ENCODE data around the gene CSF2. TPM values are rescaled to one million over a fixed set of nuclear protein-coding genes. Genes with fewer than 3 reads are reported as not detected.

The CSF2 gene
- total and polyA plus RNA-seq, 2 donors (not counting 1 experiment from before 2014, with no cell fraction given), result not detected

DNA sequence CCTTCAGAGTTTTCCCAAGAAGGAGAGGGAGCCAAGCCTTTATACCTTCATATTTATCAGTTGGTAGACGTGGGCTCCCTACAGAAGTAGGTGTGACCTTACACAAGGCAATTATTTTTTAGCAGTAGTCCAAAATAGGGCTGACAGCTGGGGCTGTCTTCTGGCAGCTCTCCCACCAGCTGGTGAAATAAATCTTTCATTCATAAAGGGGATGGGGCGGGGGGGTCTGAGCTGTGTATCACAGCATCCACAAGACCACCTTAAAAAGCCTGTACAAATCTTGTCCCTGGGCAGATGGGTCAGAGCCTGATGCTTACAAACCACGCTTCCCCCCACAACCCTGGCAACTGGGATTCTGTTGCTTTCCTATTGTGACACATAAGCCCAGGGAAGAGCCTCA lies 19.7 kb downstream of the CSF2 start:
- ChIA-PET POLR2A (no interaction called here), CTCF (interaction anchor here (1.7 kb wide), 1 partner anchor 28 kb away, joined by 6 read pairs; no protein-coding TSS in a partner anchor)
- Histone ChIP-seq H3K4me3 (ENCODE audit: control extremely low read depth in 1 of 5, extremely low read depth in 1 of 5, insufficient read depth in 1 of 5, low read depth in 2 of 5, low read length in 4 of 5) (no peak overlapping the region), H3K4me2 (replicated peaks; ENCODE audit: low read depth, low read length, poor library complexity, severe bottlenecking) (no peak overlapping the region), H3K9me3 (ENCODE audit: control extremely low read depth in 1 of 3, control insufficient read depth in 2 of 3, insufficient read depth in 1 of 3, low read length in 2 of 3) (no peaks in the 10 kb centered on the region), H3K79me2 (ENCODE audit: control insufficient read depth, insufficient read depth, low read length) (no peaks in the 10 kb centered on the region), H3K27me3 (replicated peaks in 1 of 4; ENCODE audit: control extremely low read depth in 1 of 4, control insufficient read depth in 3 of 4, insufficient read depth in 4 of 4, low read length in 3 of 4) (peaks cover 0 to 3% (median 0%) of the 10 kb centered on the region in 4 experiments), H3K4me1 (ENCODE audit: control insufficient read depth in 2 of 2, insufficient read depth in 2 of 2, low read length in 2 of 2) (peaks cover 9 to 17% of the 10 kb centered on the region in 2 donors), H4K20me1 (ENCODE audit: control insufficient read depth, insufficient read depth, low read length, poor library complexity, severe bottlenecking) (no peaks in the 10 kb centered on the region), H3K9ac (ENCODE audit: low read length) (no peak overlapping the region), H2AFZ (ENCODE audit: insufficient read depth, low read depth, low read length, poor library complexity, severe bottlenecking) (no peak overlapping the region), H3K36me3 (replicated peaks in 1 of 2; ENCODE audit: control extremely low read depth in 1 of 2, control insufficient read depth in 1 of 2, extremely low read depth in 1 of 2, insufficient read depth in 2 of 2, low read length in 1 of 2) (no peaks in the 10 kb centered on the region), H3K27ac (ENCODE audit: low read length in 2 of 2) (no peak overlapping the region)
- Mint-ChIP-seq H3K4me3 (no peak overlapping the region), H3K27me3 (no peaks in the 10 kb centered on the region), H3K27ac (no peak overlapping the region), H3K4me1 (peaks cover 20% of the 10 kb centered on the region), H3K9me3 (ENCODE audit: insufficient read depth) (no peaks in the 10 kb centered on the region)
- WGBS (ENCODE audit: insufficient coverage), result 86% methylated on average over 1 of the region's 3 CpGs
- TF ChIP-seq, protein P1, sequence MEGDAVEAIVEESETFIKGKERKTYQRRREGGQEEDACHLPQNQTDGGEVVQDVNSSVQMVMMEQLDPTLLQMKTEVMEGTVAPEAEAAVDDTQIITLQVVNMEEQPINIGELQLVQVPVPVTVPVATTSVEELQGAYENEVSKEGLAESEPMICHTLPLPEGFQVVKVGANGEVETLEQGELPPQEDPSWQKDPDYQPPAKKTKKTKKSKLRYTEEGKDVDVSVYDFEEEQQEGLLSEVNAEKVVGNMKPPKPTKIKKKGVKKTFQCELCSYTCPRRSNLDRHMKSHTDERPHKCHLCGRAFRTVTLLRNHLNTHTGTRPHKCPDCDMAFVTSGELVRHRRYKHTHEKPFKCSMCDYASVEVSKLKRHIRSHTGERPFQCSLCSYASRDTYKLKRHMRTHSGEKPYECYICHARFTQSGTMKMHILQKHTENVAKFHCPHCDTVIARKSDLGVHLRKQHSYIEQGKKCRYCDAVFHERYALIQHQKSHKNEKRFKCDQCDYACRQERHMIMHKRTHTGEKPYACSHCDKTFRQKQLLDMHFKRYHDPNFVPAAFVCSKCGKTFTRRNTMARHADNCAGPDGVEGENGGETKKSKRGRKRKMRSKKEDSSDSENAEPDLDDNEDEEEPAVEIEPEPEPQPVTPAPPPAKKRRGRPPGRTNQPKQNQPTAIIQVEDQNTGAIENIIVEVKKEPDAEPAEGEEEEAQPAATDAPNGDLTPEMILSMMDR (IDR thresholded peaks at IDR 0.05), result no peak
- TF ChIP-seq EZH2 (IDR thresholded peaks at IDR 0.05; ENCODE audit: borderline replicate concordance, insufficient read depth, low read depth, low read length, poor library complexity, severe bottlenecking), result no peak
- intact Hi-C loops (cut with micrococcal nuclease), result no loop called here
- ATAC-seq (ENCODE audit: low read depth), result no peak
- DNase-seq, result no peak

DNA sequence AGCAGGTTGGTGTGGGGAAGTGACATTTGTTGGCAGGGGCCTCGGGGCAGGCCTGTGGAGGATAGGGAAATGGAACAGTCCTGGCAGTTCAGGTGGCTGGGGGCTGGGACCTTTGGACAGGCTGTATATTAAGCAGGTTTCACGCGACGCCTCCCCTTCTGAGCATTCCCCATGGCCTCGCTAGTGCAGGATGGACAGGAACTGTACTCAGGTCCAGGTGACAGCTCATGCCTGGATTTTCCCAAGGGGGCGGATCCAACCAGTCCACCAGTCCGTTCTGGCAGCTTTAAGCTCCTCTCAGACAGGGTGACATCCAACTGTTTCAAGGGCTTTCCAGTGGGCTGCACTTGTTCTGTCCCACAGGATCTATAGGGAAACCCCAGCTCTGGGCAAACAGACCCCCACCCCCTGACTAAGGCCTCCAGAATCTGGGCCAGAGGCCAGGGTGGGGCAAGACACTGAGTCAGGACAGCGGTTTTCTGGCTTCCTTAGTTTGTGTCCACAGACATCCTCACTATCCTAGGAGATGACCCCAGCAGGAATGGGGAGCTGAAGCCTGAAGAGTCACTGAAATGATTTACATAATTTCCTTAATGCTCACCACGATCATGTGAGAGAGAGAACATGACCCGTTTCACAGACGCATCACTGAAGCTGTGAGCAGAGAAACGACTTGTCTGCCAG lies 20.9 kb downstream of the CSF2 start:
- ATAC-seq (ENCODE audit: low read depth) (no peak), DNase-seq (peak; percentile 22)
- peaks cover 18 to 23% of the 10 kb centered on the region in 2 donors for H3K4me1 ChIP-seq (ENCODE audit: control insufficient read depth in 2 of 2, insufficient read depth in 2 of 2, low read length in 2 of 2)
- Mint-ChIP-seq H3K27ac (no peak overlapping the region), H3K4me3 (no peak overlapping the region), H3K4me1 (peaks cover 32% of the 10 kb centered on the region), H3K9me3 (ENCODE audit: insufficient read depth) (no peaks in the 10 kb centered on the region), H3K27me3 (no peaks in the 10 kb centered on the region)
- no peaks in the 10 kb centered on the region for H4K20me1 ChIP-seq (ENCODE audit: control insufficient read depth, insufficient read depth, low read length, poor library complexity, severe bottlenecking)
- no peaks in the 10 kb centered on the region for H3K9me3 ChIP-seq (ENCODE audit: control extremely low read depth in 1 of 3, control insufficient read depth in 2 of 3, insufficient read depth in 1 of 3, low read length in 2 of 3)
- ChIA-PET CTCF (interaction anchor here (0.5 to 1.3 kb wide), 2 partner anchors 29 to 33 kb away, joined by 3 read pairs; no protein-coding TSS in a partner anchor), POLR2A (no interaction called here)
- H3K36me3 ChIP-seq (replicated peaks in 1 of 2; ENCODE audit: control extremely low read depth in 1 of 2, control insufficient read depth in 1 of 2, extremely low read depth in 1 of 2, insufficient read depth in 2 of 2, low read length in 1 of 2), result no peaks in the 10 kb centered on the region
- intact Hi-C loops (cut with micrococcal nuclease), result no loop called here
- H3K79me2 ChIP-seq (ENCODE audit: control insufficient read depth, insufficient read depth, low read length), result no peaks in the 10 kb centered on the region
- H3K27ac ChIP-seq (ENCODE audit: low read length in 2 of 2), result no peak overlapping the region
- no peak overlapping the region for H3K4me3 ChIP-seq (ENCODE audit: control extremely low read depth in 1 of 5, extremely low read depth in 1 of 5, insufficient read depth in 1 of 5, low read depth in 2 of 5, low read length in 4 of 5)
- peak overlapping the region; percentile 31 for H2AFZ ChIP-seq (ENCODE audit: insufficient read depth, low read depth, low read length, poor library complexity, severe bottlenecking)
- H3K27me3 ChIP-seq (replicated peaks in 1 of 4; ENCODE audit: control extremely low read depth in 1 of 4, control insufficient read depth in 3 of 4, insufficient read depth in 4 of 4, low read length in 3 of 4), result peaks cover 0 to 3% (median 0%) of the 10 kb centered on the region in 4 experiments
- 60% methylated on average over 11 of the region's 12 CpGs for WGBS (ENCODE audit: insufficient coverage)
- TF ChIP-seq, protein P1 (IDR thresholded peaks at IDR 0.05), result no peak
- TF ChIP-seq EZH2 (IDR thresholded peaks at IDR 0.05; ENCODE audit: borderline replicate concordance, insufficient read depth, low read depth, low read length, poor library complexity, severe bottlenecking), result no peak
- H3K9ac ChIP-seq (ENCODE audit: low read length), result no peak overlapping the region
- peak overlapping the region; percentile 13 for H3K4me2 ChIP-seq (replicated peaks; ENCODE audit: low read depth, low read length, poor library complexity, severe bottlenecking)

Data from B cell (primary cell).